HEK293 (cell line): ENCODE data around the gene DDR1.

Source experiments
- BCL11B ChIP-seq: fragments of 450-650 bp; formaldehyde crosslinking; IDR thresholded peaks from 2 replicates; pipeline ENCODE4 v1.5.1; 2016; ENCODE audit warnings: low read depth, missing biosample characterization, missing genetic modification characterization
- GLIS2 ChIP-seq: fragments of 450-650 bp; formaldehyde crosslinking; IDR thresholded peaks from 2 replicates; pipeline ENCODE4 v1.5.1; 2016; ENCODE audit warnings: missing biosample characterization, missing genetic modification characterization
- HOXD13 ChIP-seq: sonication (generic); formaldehyde crosslinking; IDR thresholded peaks from 2 replicates; pipeline ENCODE4 v1.8.0; 2022; ENCODE audit warnings: missing genetic modification reagents, borderline replicate concordance
- INSM2 ChIP-seq: fragments of 450-650 bp; formaldehyde crosslinking; IDR thresholded peaks from 2 replicates; pipeline ENCODE4 v1.5.1; 2016; ENCODE audit warnings: missing biosample characterization, missing genetic modification characterization
- MEIS1 ChIP-seq: sonication (generic); formaldehyde crosslinking; IDR thresholded peaks from 2 replicates; pipeline ENCODE4 v1.8.1; 2022; ENCODE audit warnings: missing genetic modification reagents, mild to moderate bottlenecking, borderline replicate concordance
- PATZ1 ChIP-seq: fragments of 450-650 bp; formaldehyde crosslinking; IDR thresholded peaks from 2 replicates; pipeline ENCODE4 v1.5.1; 2016; ENCODE audit warnings: missing biosample characterization, missing genetic modification characterization
- YY2 ChIP-seq: fragments of 450-650 bp; formaldehyde crosslinking; IDR thresholded peaks from 2 replicates; pipeline ENCODE4 v1.5.1; 2016; ENCODE audit warnings: missing biosample characterization, missing genetic modification characterization
- ZBTB48 ChIP-seq: fragments of 450-650 bp; formaldehyde crosslinking; IDR thresholded peaks from 2 replicates; pipeline ENCODE4 v1.5.1; 2016; ENCODE audit warnings: missing biosample characterization, missing genetic modification characterization
- ZBTB49 ChIP-seq: fragments of 450-650 bp; formaldehyde crosslinking; IDR thresholded peaks from 2 replicates; pipeline ENCODE4 v1.5.1; 2016; ENCODE audit warnings: missing biosample characterization, missing genetic modification characterization, low read depth
- ZFP37 ChIP-seq: fragments of 450-650 bp; formaldehyde crosslinking; IDR thresholded peaks from 2 replicates; pipeline ENCODE4 v1.5.1; 2016; ENCODE audit warnings: missing biosample characterization, missing genetic modification characterization
- ZFP69B ChIP-seq: fragments of 450-650 bp; formaldehyde crosslinking; IDR thresholded peaks from 2 replicates; pipeline ENCODE4 v1.5.1; 2016; ENCODE audit warnings: missing biosample characterization, missing genetic modification characterization
- ZIC2 ChIP-seq: fragments of 450-650 bp; formaldehyde crosslinking; IDR thresholded peaks from 2 replicates; pipeline ENCODE4 v1.5.1; 2016; ENCODE audit warnings: missing biosample characterization, missing genetic modification characterization
- ZNF140 ChIP-seq: fragments of 450-650 bp; formaldehyde crosslinking; IDR thresholded peaks from 2 replicates; pipeline ENCODE4 v1.5.1; 2016; ENCODE audit warnings: missing biosample characterization, missing genetic modification characterization
- ZNF221 ChIP-seq: fragments of 450-650 bp; formaldehyde crosslinking; IDR thresholded peaks from 2 replicates; pipeline ENCODE4 v1.5.1; 2017; ENCODE audit warnings: missing biosample characterization, missing genetic modification characterization, borderline replicate concordance
- ZNF280D ChIP-seq: fragments of 450-650 bp; formaldehyde crosslinking; IDR thresholded peaks from 2 replicates; pipeline ENCODE4 v1.5.1; 2016; ENCODE audit warnings: missing biosample characterization, missing genetic modification characterization
- ZNF354C ChIP-seq: fragments of 450-650 bp; formaldehyde crosslinking; IDR thresholded peaks from 2 replicates; pipeline ENCODE4 v1.5.1; 2016; ENCODE audit warnings: missing biosample characterization, missing genetic modification characterization, low read depth, borderline replicate concordance
- ZNF48 ChIP-seq: fragments of 450-650 bp; formaldehyde crosslinking; IDR thresholded peaks from 2 replicates; pipeline ENCODE4 v1.5.1; 2016; ENCODE audit warnings: missing biosample characterization, missing genetic modification characterization
- ZNF513 ChIP-seq: fragments of 450-650 bp; IDR thresholded peaks from 2 replicates; pipeline ENCODE4 v1.5.1; 2018; ENCODE audit warnings: missing biosample characterization, missing genetic modification characterization
- ZNF548 ChIP-seq: fragments of 450-650 bp; formaldehyde crosslinking; IDR thresholded peaks from 2 replicates; pipeline ENCODE4 v1.5.1; 2016; ENCODE audit warnings: missing biosample characterization, missing genetic modification characterization
- ZNF561 ChIP-seq: fragments of 450-650 bp; IDR thresholded peaks from 2 replicates; pipeline ENCODE4 v1.5.1; 2018; ENCODE audit warnings: missing biosample characterization, missing genetic modification characterization, borderline replicate concordance
- ZNF585B ChIP-seq: fragments of 450-650 bp; formaldehyde crosslinking; IDR thresholded peaks from 2 replicates; pipeline ENCODE4 v1.5.1; 2016; ENCODE audit warnings: missing biosample characterization, missing genetic modification characterization
- ZNF623 ChIP-seq: fragments of 450-650 bp; formaldehyde crosslinking; IDR thresholded peaks from 2 replicates; pipeline ENCODE4 v1.5.1; 2016; ENCODE audit warnings: missing biosample characterization, missing genetic modification characterization
- ZNF692 ChIP-seq: fragments of 450-650 bp; formaldehyde crosslinking; IDR thresholded peaks from 2 replicates; pipeline ENCODE4 v1.5.1; 2016; ENCODE audit warnings: missing biosample characterization, missing genetic modification characterization
- ZNF704 ChIP-seq: fragments of 450-650 bp; formaldehyde crosslinking; IDR thresholded peaks from 2 replicates; pipeline ENCODE4 v1.5.1; 2016; ENCODE audit warnings: missing biosample characterization, missing genetic modification characterization
- ZNF747 ChIP-seq: fragments of 450-650 bp; formaldehyde crosslinking; IDR thresholded peaks from 2 replicates; pipeline ENCODE4 v1.5.1; 2016; ENCODE audit warnings: missing biosample characterization, missing genetic modification characterization
- ZNF837 ChIP-seq: fragments of 450-650 bp; formaldehyde crosslinking; IDR thresholded peaks from 2 replicates; pipeline ENCODE4 v1.5.1; 2016; ENCODE audit warnings: missing biosample characterization, missing genetic modification characterization

The DDR1 gene

GRCh38 chr6:30883685-30884520 lies at the start of gene DDR1 (continued):
- TF ChIP-seq ZNF280D (tag by site-specific recombination) (no peak), BCL11B (tag by site-specific recombination) (no peak), ZNF704 (no peak), GLIS2 (tag by site-specific recombination) (peak; percentile 22; the same call in 1 of the 2 replicates), ZNF513 (tag by site-specific recombination) (no peak), HOXD13 (no peak), ZNF692 (tag by site-specific recombination) (peak; percentile 79), ZNF747 (tag by site-specific recombination) (no peak), ZNF561 (no peak), ZIC2 (tag by site-specific recombination) (peak; percentile 70), ZFP37 (tag by site-specific recombination) (no peak), ZNF140 (tag by site-specific recombination) (no peak), YY2 (tag by site-specific recombination) (no peak), ZNF548 (tag by site-specific recombination) (no peak), INSM2 (no peak), ZNF837 (tag by site-specific recombination) (no peak), ZNF354C (tag by site-specific recombination) (no peak), ZNF48 (tag by site-specific recombination) (no peak), ZNF221 (tag by site-specific recombination) (no peak), MEIS1 (CRISPR knock-in tag) (no peak), ZBTB48 (peak; percentile 32; the same call in 1 of the 2 replicates), ZNF623 (tag by site-specific recombination) (no peak), ZBTB49 (tag by site-specific recombination) (no peak), ZNF585B (tag by site-specific recombination) (no peak), ZFP69B (peak; percentile 61; the same call in 1 of the 2 replicates), PATZ1 (tag by site-specific recombination) (0 out of 2 replicates have a peak, but pooled peaks have one; percentile 64)
